Panc1 (cell line): ENCODE data around the gene TBC1D2. TPM values are rescaled to one million over a fixed set of nuclear protein-coding genes. Genes with fewer than 3 reads are reported as not detected.

Experiments
- ATAC-seq: fragments of 200-7000 bp; cut with Tn5 transposase; 2 replicates; pipeline ENCODE4 v1.9.1; 2020; ENCODE audit warnings: mild to moderate bottlenecking, moderate library complexity
- BruUV-seq: library from RNA; stranded (reverse); fragments of 400-500 nt; replicated peaks from 2 replicates; lab custom pipeline; 2021; lab: Mats Ljungman, UMichigan
- CTCF ChIA-PET: fragments of 300-600 bp; sonication (Branson Sonifier 250); formaldehyde crosslinking; loops from one replicate; lab custom pipeline; 2022; ENCODE audit warnings: antibody characterized with exemption; lab: Charles Lee
- POLR2A ChIA-PET: fragments of 300-600 bp; sonication (Branson Sonifier 250); formaldehyde crosslinking; loops from one replicate; lab custom pipeline; 2022; ENCODE audit warnings: antibody characterized with exemption; lab: Charles Lee
- DNase-seq: peaks from one replicate; pipeline ENCODE4 v3.0.0-alpha.2; 2010; ENCODE audit warnings: low read depth, low spot score
- H3K27ac ChIP-seq: 2 replicates; pipeline ENCODE4 v1.5.1; 2011; ENCODE audit warnings: mild to moderate bottlenecking, low read length, inconsistent platforms
- H3K27me3 ChIP-seq: fragments of 200-500 bp; sonication (Bioruptor generic); 2 replicates; pipeline ENCODE4 v1.6.0; 2014; ENCODE audit warnings: low read length, inconsistent platforms; ENCODE audit not compliant: control insufficient read depth, insufficient read depth
- H3K36me3 ChIP-seq: fragments of 200-500 bp; sonication (Bioruptor generic); 2 replicates; pipeline ENCODE4 v1.5.1; 2014; ENCODE audit warnings: inconsistent platforms, mild to moderate bottlenecking, low read length, moderate library complexity; ENCODE audit not compliant: control insufficient read depth, insufficient read depth
- H3K4me1 ChIP-seq: 2 replicates; pipeline ENCODE4 v1.5.1; 2011; ENCODE audit warnings: inconsistent platforms, mild to moderate bottlenecking, low read length, moderate library complexity; ENCODE audit not compliant: control insufficient read depth, insufficient read depth
- H3K4me3 ChIP-seq, 2 experiments: 2 replicates each; pipeline ENCODE4 v1.5.1; 2011 to 2012; ENCODE audit warnings: low read depth in 2 of 2, low read length in 2 of 2, mild to moderate bottlenecking in 2 of 2, inconsistent platforms in 1 of 2, moderate library complexity in 1 of 2
- H3K9me3 ChIP-seq: fragments of 200-500 bp; sonication (Bioruptor generic); 2 replicates; pipeline ENCODE4 v1.5.1; 2014; ENCODE audit warnings: low read depth, mild to moderate bottlenecking, inconsistent platforms, low read length, moderate library complexity; ENCODE audit not compliant: control insufficient read depth, insufficient read depth
- POLR2AphosphoS5 ChIP-seq: IDR thresholded peaks from 2 replicates; pipeline ENCODE4 v1.6.1; 2012; ENCODE audit warnings: mild to moderate bottlenecking, low read depth, low read length, moderate library complexity
- SIN3A ChIP-seq: IDR thresholded peaks from 2 replicates; pipeline ENCODE4 v1.6.1; 2012; ENCODE audit warnings: low read depth, mild to moderate bottlenecking, low read length, moderate library complexity, borderline replicate concordance; ENCODE audit not compliant: insufficient read depth
- TCF7L2 ChIP-seq: IDR thresholded peaks from 2 replicates; pipeline ENCODE4 v1.6.1; 2011; ENCODE audit warnings: mild to moderate bottlenecking, low read depth, low read length, inconsistent platforms
- in situ Hi-C: cut with HindIII; loops from 2 replicates; pipeline ENCODE4 v1.10.0; 2016; ENCODE audit warnings: low sequenced_read_pairs, low pct_unique_long_range_greater_than_20kb
- intact Hi-C: fragments of 100-400 bp; cut with micrococcal nuclease; formaldehyde crosslinking; loops from one replicate; pipeline ENCODE4 v1.10.0; 2022; ENCODE audit not compliant: unreplicated experiment
- total RNA-seq: library from RNA; stranded (reverse); gene quantifications from one replicate; pipeline ENCODE4 v1.2.1, GENCODE V29; 2021; ENCODE audit not compliant: unreplicated experiment
- TF ChIP-seq, protein P1 (sequence below), 2 experiments: IDR thresholded peaks; 2 replicates each; pipeline ENCODE4 v1.6.1; 2011 to 2012; ENCODE audit warnings: low read depth in 2 of 2, control low read depth in 1 of 2, low read length in 1 of 2, mild to moderate bottlenecking in 1 of 2, moderate library complexity in 1 of 2; ENCODE audit not compliant: insufficient read depth in 1 of 2
- TF ChIP-seq, protein P2 (sequence below): fragments of 450-650 bp; IDR thresholded peaks from 2 replicates; pipeline ENCODE4 v1.5.1; 2017; ENCODE audit warnings: mild to moderate bottlenecking

The TBC1D2 gene
- total RNA-seq, 1 experiment from 2014 or later: 2.4 TPM

DNA sequence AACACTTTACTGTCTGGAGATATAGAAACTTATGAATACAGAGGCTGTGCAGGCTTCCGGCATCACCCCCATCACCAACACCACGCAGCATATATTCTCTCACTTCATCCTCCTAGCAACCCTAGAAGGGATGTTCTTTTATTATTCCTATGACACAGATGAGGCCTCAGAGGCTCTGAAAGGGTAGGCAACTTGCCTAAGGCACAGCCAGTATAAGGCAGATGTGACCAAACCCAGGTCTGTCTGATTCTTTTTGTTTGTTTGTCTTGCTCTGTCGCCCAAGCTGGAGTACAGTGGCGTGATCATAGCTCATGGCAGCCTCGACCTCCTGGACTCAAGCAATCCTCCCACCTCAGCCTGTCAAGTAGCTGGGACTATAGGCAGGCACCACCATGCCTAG, 40.2 kb downstream of the TBC1D2 start:
- ChIA-PET CTCF (interaction anchor here (0.5 kb wide), 1 partner anchor 49 kb away, joined by 3 read pairs; no protein-coding TSS in a partner anchor), POLR2A (no interaction called here)
- BruUV-seq: no TSS peak
- no peak overlapping the region for H3K4me3 ChIP-seq
- intact Hi-C loops (no loop called here), in situ Hi-C loops (no loop called here)
- H3K4me1 ChIP-seq: no peaks in the 10 kb centered on the region
- ATAC-seq (no peak), DNase-seq (no peak)
- H3K36me3 ChIP-seq: no peaks in the 10 kb centered on the region
- no peaks in the 10 kb centered on the region for H3K27me3 ChIP-seq
- TF ChIP-seq, protein P1, sequence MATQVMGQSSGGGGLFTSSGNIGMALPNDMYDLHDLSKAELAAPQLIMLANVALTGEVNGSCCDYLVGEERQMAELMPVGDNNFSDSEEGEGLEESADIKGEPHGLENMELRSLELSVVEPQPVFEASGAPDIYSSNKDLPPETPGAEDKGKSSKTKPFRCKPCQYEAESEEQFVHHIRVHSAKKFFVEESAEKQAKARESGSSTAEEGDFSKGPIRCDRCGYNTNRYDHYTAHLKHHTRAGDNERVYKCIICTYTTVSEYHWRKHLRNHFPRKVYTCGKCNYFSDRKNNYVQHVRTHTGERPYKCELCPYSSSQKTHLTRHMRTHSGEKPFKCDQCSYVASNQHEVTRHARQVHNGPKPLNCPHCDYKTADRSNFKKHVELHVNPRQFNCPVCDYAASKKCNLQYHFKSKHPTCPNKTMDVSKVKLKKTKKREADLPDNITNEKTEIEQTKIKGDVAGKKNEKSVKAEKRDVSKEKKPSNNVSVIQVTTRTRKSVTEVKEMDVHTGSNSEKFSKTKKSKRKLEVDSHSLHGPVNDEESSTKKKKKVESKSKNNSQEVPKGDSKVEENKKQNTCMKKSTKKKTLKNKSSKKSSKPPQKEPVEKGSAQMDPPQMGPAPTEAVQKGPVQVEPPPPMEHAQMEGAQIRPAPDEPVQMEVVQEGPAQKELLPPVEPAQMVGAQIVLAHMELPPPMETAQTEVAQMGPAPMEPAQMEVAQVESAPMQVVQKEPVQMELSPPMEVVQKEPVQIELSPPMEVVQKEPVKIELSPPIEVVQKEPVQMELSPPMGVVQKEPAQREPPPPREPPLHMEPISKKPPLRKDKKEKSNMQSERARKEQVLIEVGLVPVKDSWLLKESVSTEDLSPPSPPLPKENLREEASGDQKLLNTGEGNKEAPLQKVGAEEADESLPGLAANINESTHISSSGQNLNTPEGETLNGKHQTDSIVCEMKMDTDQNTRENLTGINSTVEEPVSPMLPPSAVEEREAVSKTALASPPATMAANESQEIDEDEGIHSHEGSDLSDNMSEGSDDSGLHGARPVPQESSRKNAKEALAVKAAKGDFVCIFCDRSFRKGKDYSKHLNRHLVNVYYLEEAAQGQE (IDR thresholded peaks at IDR 0.05; ENCODE audit: insufficient read depth in 1 of 2, low read depth in 2 of 2, low read length in 1 of 2): no peak
- H3K9me3 ChIP-seq: no peaks in the 10 kb centered on the region
- no peak overlapping the region for H3K27ac ChIP-seq

DNA sequence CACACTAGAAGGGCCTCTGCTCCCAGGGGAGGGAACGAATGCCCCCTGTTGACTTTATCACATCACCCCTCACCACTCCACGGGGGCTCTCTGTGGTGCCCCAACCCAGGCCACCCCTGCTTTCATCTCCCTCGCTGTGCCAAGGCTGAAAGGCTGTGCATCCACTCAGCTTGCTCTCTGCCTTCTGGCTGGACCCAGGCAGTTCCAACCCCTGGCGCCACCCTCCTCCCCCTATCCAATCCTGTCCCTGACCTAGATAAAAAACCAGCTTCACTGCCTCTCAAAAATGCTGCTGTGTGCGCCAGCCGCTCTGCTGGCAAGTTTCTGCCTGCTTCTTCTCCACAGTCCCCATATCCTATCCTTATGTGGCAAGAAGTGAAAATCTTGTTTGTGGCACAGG, 40.6 kb downstream of the TBC1D2 start:
- in situ Hi-C loops (no loop called here), intact Hi-C loops (no loop called here)
- TF ChIP-seq, protein P2, sequence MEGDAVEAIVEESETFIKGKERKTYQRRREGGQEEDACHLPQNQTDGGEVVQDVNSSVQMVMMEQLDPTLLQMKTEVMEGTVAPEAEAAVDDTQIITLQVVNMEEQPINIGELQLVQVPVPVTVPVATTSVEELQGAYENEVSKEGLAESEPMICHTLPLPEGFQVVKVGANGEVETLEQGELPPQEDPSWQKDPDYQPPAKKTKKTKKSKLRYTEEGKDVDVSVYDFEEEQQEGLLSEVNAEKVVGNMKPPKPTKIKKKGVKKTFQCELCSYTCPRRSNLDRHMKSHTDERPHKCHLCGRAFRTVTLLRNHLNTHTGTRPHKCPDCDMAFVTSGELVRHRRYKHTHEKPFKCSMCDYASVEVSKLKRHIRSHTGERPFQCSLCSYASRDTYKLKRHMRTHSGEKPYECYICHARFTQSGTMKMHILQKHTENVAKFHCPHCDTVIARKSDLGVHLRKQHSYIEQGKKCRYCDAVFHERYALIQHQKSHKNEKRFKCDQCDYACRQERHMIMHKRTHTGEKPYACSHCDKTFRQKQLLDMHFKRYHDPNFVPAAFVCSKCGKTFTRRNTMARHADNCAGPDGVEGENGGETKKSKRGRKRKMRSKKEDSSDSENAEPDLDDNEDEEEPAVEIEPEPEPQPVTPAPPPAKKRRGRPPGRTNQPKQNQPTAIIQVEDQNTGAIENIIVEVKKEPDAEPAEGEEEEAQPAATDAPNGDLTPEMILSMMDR: no peak
- no peak for TF ChIP-seq POLR2AphosphoS5
- TF ChIP-seq, protein P1 (IDR thresholded peaks at IDR 0.05; ENCODE audit: insufficient read depth in 1 of 2, low read depth in 2 of 2, low read length in 1 of 2): no peak
- no peak for TF ChIP-seq TCF7L2
- no peak for TF ChIP-seq SIN3A
- Histone ChIP-seq H3K4me3 (no peak overlapping the region), H3K4me1 (no peaks in the 10 kb centered on the region), H3K27ac (no peak overlapping the region), H3K27me3 (no peaks in the 10 kb centered on the region), H3K36me3 (no peaks in the 10 kb centered on the region), H3K9me3 (no peaks in the 10 kb centered on the region)
- ChIA-PET CTCF (interaction anchor here (0.5 kb wide), 1 partner anchor 49 kb away, joined by 3 read pairs; no protein-coding TSS in a partner anchor), POLR2A (no interaction called here)
- DNase-seq (no peak), ATAC-seq (no peak)
- BruUV-seq: no TSS peak
